ENCODE measurements around the gene CHL1.

The CHL1 gene

DNA sequence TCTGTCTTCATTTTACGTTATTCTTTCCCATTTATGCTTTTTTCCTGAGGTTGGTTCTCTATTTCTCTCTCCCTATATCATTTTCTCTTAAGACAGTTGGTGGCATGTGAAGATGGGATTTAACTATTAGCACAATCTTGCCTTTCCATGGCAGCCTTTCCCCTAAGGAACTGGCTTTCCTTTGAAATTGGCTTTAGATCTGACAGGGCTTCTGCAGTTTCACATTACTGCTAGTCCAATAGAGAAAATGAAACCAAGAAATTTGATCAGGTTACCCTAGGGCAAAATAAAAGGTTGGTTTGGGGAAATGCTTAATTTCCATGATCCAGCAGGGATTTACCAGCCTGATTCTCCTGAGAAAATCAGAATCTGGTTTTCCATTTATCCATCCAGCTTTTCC lies 22.7 kb upstream of the CHL1 start:
- no peaks in the 10 kb centered on the region for H3K9me3 ChIP-seq
- no peak for DNase-seq
- no peaks in the 10 kb centered on the region for H3K36me3 ChIP-seq
- TF ChIP-seq, protein P1, sequence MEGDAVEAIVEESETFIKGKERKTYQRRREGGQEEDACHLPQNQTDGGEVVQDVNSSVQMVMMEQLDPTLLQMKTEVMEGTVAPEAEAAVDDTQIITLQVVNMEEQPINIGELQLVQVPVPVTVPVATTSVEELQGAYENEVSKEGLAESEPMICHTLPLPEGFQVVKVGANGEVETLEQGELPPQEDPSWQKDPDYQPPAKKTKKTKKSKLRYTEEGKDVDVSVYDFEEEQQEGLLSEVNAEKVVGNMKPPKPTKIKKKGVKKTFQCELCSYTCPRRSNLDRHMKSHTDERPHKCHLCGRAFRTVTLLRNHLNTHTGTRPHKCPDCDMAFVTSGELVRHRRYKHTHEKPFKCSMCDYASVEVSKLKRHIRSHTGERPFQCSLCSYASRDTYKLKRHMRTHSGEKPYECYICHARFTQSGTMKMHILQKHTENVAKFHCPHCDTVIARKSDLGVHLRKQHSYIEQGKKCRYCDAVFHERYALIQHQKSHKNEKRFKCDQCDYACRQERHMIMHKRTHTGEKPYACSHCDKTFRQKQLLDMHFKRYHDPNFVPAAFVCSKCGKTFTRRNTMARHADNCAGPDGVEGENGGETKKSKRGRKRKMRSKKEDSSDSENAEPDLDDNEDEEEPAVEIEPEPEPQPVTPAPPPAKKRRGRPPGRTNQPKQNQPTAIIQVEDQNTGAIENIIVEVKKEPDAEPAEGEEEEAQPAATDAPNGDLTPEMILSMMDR (IDR thresholded peaks at IDR 0.05): no peak
- H3K27ac ChIP-seq: no peak overlapping the region
- H3K27me3 ChIP-seq: no peaks in the 10 kb centered on the region
- H3K4me3 ChIP-seq: no peak overlapping the region
- peaks cover 0 to 2% (median 0%) of the 10 kb centered on the region in 4 donors for H3K4me1 ChIP-seq
- intact Hi-C loops (cut with DNase I; ENCODE audit: low total_unique reads): no loop called here

GRCh38 chr3:184976-185375 lies 11.6 kb upstream of the CHL1 start:
- no peak for DNase-seq
- TF ChIP-seq, protein P1 (IDR thresholded peaks at IDR 0.05): no peak
- H3K27me3 ChIP-seq: no peaks in the 10 kb centered on the region
- H3K9me3 ChIP-seq: no peaks in the 10 kb centered on the region
- H3K4me3 ChIP-seq: no peak overlapping the region
- no peaks in the 10 kb centered on the region for H3K4me1 ChIP-seq
- no peak overlapping the region for H3K27ac ChIP-seq
- intact Hi-C loops (cut with DNase I; ENCODE audit: low total_unique reads): no loop called here
- H3K36me3 ChIP-seq: no peaks in the 10 kb centered on the region

- Histone ChIP-seq H3K27me3 (peaks cover 0 to 18% of the 10 kb centered on the region in 2 donors), H3K4me3 (no peak overlapping the region), H3K9me3 (no peaks in the 10 kb centered on the region), H3K4me1 (peaks cover 0 to 13% (median 11%) of the 10 kb centered on the region in 4 donors), H3K36me3 (no peaks in the 10 kb centered on the region), H3K27ac (no peak overlapping the region)
- intact Hi-C loops (cut with DNase I; ENCODE audit: low total_unique reads): no loop called here
- DNase-seq: no peak
- TF ChIP-seq, protein P1 (IDR thresholded peaks at IDR 0.05): no peak
These were observed 4.2 kb upstream of the CHL1 start for GRCh38 chr3:192215-192929.

- no peaks in the 10 kb centered on the region for H3K9me3 ChIP-seq
- no peak for DNase-seq
- no peaks in the 10 kb centered on the region for H3K36me3 ChIP-seq
- no peak overlapping the region for H3K4me3 ChIP-seq
- H3K4me1 ChIP-seq: peaks cover 0 to 24% (median 20%) of the 10 kb centered on the region in 4 donors
- H3K27me3 ChIP-seq: peaks cover 0 to 34% of the 10 kb centered on the region in 2 donors
- intact Hi-C loops (cut with DNase I; ENCODE audit: low total_unique reads): no loop called here
- TF ChIP-seq, protein P1 (IDR thresholded peaks at IDR 0.05): no peak
- no peak overlapping the region for H3K27ac ChIP-seq
These were observed 2.6 kb upstream of the CHL1 start for GRCh38 chr3:194001-194400.

DNA sequence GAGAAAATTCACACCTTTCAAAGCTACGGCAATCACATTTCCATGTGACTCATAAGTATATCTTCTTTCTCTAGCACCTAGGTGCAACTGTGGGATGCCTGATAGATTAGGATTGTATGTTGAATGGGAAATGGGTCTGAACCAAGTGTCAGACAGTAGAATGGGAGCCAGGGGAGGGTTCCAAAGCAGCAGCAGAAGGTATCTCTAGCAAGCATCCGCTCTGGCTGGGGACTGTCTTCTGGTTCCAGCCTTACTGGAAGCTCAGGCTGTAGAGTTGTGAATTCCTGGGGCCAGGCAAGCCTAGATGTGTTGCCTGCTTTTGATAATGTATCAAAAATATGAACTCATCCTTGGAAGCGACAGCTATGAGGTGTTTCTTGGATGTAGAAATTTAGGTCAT lies 2.1 kb upstream of the CHL1 start:
- TF ChIP-seq, protein P1 (IDR thresholded peaks at IDR 0.05): no peak
- no peaks in the 10 kb centered on the region for H3K9me3 ChIP-seq
- H3K4me1 ChIP-seq: peaks cover 0 to 24% (median 20%) of the 10 kb centered on the region in 4 donors
- H3K36me3 ChIP-seq: no peaks in the 10 kb centered on the region
- peaks cover 0 to 37% of the 10 kb centered on the region in 2 donors for H3K27me3 ChIP-seq
- H3K27ac ChIP-seq: no peak overlapping the region
- intact Hi-C loops (cut with DNase I; ENCODE audit: low total_unique reads): no loop called here
- DNase-seq: no peak
- no peak overlapping the region for H3K4me3 ChIP-seq
